DMS153 treated with DMSO at 0.1 percent for 48 hours (cell line): ENCODE data around the gene COL24A1.
"Not testable (repeated sequence)": the region's sequence is repeated elsewhere in the genome, so short reads cannot be mapped to it uniquely, and the experiment has no call there.

Source experiments
- DNase-seq: peaks from one replicate; lab custom pipeline; 2025; ENCODE audit not compliant: unreplicated experiment; lab: John Stamatoyannopoulos, UW

Gene COL24A1

GRCh38 chr1:85824066-85824840 is 332.3 kb downstream of the COL24A1 start:
- no peak for DNase-seq

DNA sequence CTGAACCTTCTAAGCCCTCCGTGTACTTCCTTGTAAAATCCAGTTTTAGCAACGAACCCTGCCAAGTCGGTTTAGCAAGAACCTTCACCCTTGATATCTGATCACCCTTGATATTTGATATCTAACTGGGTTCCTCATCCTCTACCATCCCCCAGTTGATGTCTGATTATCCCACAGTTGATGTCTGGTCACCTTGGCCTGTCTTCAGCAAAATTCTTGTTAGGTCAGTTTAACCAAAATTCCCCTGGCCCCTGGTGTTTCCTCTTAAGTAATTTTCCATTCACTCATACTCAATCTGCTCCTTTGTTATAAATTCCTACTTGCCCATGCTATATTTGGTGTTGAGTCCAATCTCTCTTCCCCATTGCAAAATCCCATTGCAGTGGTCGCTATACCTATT is 333.9 kb downstream of the COL24A1 start:
- no peak for DNase-seq

DNA sequence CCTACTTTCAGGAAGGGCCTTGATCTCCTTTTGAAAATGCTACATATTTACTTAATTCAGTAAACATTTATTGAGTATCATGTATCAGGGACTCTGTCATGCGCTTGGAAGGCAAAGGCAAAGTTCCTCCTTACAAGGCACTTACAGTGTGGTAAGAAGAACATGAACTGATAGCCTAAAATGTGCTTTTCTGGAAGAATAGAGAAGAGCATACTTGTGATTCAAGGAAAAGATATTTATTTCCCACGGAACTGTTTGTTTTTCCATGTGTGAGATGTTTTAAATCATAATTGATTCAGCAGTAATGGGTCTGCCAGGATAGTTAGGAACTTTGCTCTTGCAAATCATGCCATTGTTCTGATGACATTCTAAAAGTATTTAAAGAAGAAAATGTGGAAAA is 338.2 kb downstream of the COL24A1 start:
- no peak for DNase-seq

- DNase-seq = no peak
Measured at GRCh38 chr1:85816606-85817005, 340.0 kb downstream of the COL24A1 start.

DNA sequence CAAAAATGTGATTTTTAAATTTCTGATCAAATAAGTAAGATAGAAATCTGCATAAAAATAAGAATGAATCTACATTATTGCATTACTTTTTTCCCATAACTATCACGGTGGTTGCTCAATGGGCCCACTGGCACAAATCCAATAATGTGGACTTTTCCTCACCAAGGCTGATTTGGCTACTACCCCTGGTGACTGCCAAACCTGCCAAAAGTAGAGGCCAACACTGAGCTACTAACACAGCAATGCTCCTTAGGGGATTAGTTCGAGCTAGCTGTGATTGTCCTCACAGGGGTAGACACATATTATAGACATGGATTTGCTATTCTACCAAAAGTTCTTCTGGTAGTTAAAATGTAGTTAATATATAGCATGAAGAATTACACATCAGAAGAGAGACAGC is 340.7 kb downstream of the COL24A1 start:
- DNase-seq = no peak

GRCh38 chr1:85806236-85806965 is 350.2 kb downstream of the COL24A1 start:
- no peak for DNase-seq

GRCh38 chr1:85801520-85801919 is 355.1 kb downstream of the COL24A1 start:
- DNase-seq = no peak

GRCh38 chr1:85799737-85800136 is 356.8 kb downstream of the COL24A1 start:
- DNase-seq = no peak

DNA sequence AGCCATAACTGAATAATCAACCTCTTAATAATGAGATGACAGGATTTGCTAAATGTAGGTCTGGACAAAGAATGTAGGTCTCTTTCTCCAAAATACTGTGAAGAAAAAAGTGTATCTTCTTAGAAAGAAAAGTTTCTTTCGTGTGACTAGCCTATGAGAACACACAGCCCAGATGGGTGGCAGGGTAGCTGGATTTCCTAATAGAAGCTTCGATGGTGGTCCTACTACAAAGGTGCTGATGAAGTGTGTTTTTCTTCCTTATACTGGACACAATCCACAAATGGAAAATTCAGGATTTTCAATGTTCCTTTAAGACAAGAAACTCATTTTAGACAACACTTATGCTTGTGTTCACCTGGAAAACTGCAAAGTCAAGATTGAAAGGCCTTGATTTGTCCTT is 358.2 kb downstream of the COL24A1 start:
- DNase-seq = no peak

DNA sequence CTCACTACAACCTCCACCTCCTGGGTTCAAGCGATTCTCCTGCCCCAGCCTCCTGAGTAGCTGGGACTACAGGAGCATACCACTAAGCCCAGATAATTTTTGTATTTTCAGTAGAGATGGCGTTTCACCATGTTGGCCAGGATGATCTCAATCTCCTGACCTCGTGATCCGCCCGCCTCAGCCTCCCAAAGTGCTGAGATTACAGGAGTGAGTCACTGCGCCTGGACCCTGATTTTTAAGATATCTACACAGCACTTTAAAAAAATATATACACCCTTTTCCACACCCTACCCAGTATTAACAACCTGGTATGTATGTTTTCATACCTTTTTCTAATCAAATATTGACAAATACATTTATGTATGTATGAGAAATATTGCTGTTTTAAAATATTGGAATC is 379.6 kb downstream of the COL24A1 start:
- DNase-seq = not testable (repeated sequence)

- DNase-seq = no peak
Measured at GRCh38 chr1:85762804-85763203, 393.8 kb downstream of the COL24A1 start.

- no peak for DNase-seq
Measured at GRCh38 chr1:85756864-85757263, 399.7 kb downstream of the COL24A1 start.

DNA sequence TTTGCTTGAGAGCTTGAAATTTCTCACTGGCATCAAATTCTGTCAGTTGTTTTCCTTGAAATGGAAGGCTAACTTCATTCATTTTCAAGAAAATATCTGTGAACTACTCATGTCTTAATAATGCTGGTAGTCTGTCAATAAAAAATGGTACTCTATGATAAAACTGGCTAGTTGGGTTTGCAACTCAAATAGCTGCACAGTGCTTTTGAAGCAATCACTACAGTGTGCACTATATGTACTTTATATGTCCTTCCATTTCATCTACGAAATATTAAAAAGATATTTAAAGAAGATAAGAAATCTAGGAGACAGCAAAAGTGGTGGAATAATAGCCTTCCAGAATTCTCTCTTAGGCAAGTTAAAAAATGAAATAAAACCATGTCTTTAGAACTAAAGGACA is 408.5 kb downstream of the COL24A1 start:
- no peak for DNase-seq

- no peak for DNase-seq
Measured at GRCh38 chr1:85746777-85747176, 409.8 kb downstream of the COL24A1 start.

DNA sequence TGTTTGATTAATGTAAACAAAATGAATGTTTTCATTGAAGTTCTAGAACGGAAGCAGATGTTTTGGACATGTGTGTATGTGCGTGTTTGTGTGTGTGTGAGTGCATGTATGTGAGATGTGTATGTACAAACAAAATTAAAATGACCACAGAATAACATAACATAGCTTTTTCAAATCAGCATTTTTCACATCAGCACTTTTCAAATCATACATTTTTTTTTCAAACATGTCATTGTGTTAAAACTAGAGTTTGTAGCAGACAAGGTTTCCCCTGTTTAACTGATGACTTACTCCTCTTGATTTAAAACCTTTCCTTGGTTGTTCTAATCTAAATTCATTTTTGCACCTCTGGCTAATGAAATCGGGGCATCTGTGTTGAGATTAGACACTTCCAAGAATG is 412.8 kb downstream of the COL24A1 start:
- DNase-seq = no peak

DNA sequence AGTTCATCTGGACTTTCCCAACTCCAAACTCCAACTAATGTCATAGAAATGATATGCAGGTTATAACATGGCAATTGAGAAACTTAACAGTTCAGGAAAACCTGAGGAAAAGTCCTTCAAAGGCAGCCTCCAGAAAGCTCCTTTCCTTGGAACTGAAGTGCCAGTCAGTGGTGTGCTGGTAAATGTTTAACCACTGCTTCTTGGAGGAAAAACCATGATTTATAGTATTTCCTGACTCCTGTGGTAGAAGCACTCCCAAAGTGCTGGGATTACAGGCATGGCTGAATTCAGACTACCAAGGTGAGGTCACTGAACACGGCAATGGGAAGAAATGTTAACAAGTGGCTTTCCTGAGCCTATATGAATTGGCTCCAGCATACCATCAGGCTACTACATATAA is 421.6 kb downstream of the COL24A1 start:
- DNase-seq = no peak

- DNase-seq = no peak
Measured at GRCh38 chr1:85718678-85719340, 437.8 kb downstream of the COL24A1 start.

DNA sequence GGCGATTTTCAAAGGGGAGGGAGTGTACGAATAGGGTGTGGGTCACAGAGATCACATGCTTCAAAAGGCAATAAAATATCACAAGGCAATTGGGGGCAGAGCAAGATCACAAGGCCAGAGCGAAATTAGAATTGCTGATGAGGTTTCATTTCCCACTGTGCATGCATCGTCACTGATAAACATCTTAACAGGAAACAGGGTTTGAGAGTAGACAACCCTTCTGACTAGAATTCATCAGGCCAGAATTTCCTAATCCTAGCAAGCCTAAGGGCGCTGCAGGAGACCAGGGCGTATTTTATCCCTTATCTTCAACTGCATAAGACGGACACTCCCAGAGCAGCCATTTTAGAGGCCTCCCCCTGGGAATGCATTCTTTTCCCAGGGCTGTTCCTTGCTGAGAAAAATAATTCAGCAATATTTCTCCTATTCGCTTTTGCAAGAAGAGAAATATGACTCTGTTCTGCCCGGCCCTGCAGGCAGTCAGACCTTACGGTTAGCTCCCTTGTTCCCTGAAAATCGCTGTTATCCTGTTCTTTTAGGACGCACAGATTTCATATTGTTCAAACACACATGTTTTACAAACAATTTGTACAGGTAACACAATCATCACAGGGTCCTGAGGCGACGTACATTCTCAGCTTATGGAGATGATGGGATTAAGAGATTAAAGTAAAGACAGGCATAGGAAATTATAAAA is 442.0 kb downstream of the COL24A1 start:
- not testable (repeated sequence) for DNase-seq

GRCh38 chr1:85708829-85709227 is 447.7 kb downstream of the COL24A1 start:
- no peak for DNase-seq

DNA sequence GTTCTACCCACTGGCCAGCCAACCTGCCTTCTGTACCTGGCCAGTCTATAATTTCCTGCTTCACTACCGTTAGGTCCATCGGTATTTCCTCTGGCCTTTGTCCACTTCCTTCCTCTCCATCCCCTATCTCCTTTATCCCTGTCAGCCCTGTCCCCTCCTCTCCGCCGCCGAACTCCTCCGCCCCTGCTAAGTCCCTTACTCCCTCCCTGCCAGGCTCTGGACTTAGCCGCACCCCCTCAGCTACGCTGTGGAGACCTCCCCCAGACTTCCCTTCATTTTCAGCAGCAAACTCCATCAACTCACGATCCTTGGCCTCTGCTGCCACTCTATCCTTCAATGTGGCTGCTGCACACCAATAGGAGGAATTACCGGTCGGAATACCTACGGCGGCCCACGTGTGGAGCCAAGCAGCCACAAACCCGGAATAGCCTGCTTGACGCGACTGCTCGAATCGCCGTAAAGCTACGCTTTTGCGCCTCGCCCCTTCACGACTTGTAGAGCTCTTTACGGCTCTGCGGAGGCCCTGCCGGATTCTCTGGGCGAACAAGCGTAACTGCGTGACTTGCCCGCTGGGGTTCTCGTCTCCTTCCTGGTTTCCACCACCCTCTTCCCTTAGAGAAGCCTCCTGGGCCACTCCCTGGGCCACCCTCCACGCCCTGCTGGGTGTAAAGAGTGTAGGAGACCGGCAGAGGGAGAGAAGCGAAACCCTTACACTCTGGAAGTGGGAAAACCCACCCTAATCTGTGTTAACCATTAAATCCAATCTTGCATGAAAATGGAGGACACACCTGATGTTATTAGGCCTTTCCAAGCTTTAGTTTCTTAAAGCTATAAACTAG is 448.4 kb downstream of the COL24A1 start, which contains the start of gene ZNHIT6:
Gene ZNHIT6 (minus strand): TSS at position 444 of the 839 bp plus-strand sequence. CDS start 149 bp downstream, at position 295.
- DNase-seq = peak; percentile 79
